K562 (cell line): ENCODE results near the gene STK26. TPM values are rescaled to one million over a fixed set of nuclear protein-coding genes. Genes with fewer than 3 reads are reported as not detected.
A peak's percentile ranks its signal among the peaks of the same experiment; 100 is the strongest.

Experiments used
- EP300 ChIP-seq: IDR thresholded peaks from 2 replicates; pipeline ENCODE4 v1.6.1; 2012; ENCODE audit warnings: low read length, improper control_type of control experiment
- HOXB6 ChIP-seq: fragments of 250-450 bp; sonication (Bioruptor Pico); IDR thresholded peaks from 2 replicates; pipeline ENCODE4 v1.5.1; 2022; ENCODE audit warnings: mild to moderate bottlenecking, borderline replicate concordance
- JUNB ChIP-seq: fragments of 450-650 bp; formaldehyde crosslinking; conservative IDR thresholded peaks from 2 replicates; pipeline ENCODE4 v1.4.0; 2020; ENCODE audit warnings: mild to moderate bottlenecking
- KHSRP ChIP-seq: fragments of 450-650 bp; IDR thresholded peaks from 2 replicates; pipeline ENCODE4 v1.6.1; 2017
- L3MBTL2 ChIP-seq: fragments of 450-650 bp; IDR thresholded peaks from 2 replicates; pipeline ENCODE4 v1.6.1; 2016; ENCODE audit warnings: mild to moderate bottlenecking, moderate library complexity
- MAX ChIP-seq: sonication (generic); formaldehyde crosslinking; IDR thresholded peaks from 2 replicates; pipeline ENCODE4 v1.9.0; 2022; ENCODE audit warnings: mild to moderate bottlenecking, missing genetic modification reagents
- MEIS2 ChIP-seq: fragments of 450-650 bp; IDR thresholded peaks from 2 replicates; pipeline ENCODE4 v1.6.1; 2014; ENCODE audit warnings: mild to moderate bottlenecking; ENCODE audit not compliant: partially characterized antibody
- MTA1 ChIP-seq: fragments of 450-650 bp; IDR thresholded peaks from 2 replicates; pipeline ENCODE4 v1.6.1; 2017; ENCODE audit warnings: borderline replicate concordance
- NCOA1 ChIP-seq: fragments of 450-650 bp; IDR thresholded peaks from 2 replicates; pipeline ENCODE4 v1.6.1; 2016; ENCODE audit warnings: low read depth
- NCOA2 ChIP-seq, 2 experiments: fragments of 450-650 bp; IDR thresholded peaks; 2 replicates each; pipeline ENCODE4 v1.6.1; 2018; ENCODE audit warnings: mild to moderate bottlenecking in 2 of 2, moderate library complexity in 1 of 2; ENCODE audit not compliant: partially characterized antibody in 2 of 2
- NR0B1 ChIP-seq: fragments of 450-650 bp; IDR thresholded peaks from one replicate; pipeline ENCODE4 v1.6.1; 2018; ENCODE audit warnings: mild to moderate bottlenecking, moderate library complexity; ENCODE audit not compliant: partially characterized antibody
- PHTF2 ChIP-seq: fragments of 250-450 bp; sonication (Bioruptor Pico); IDR thresholded peaks from 2 replicates; pipeline ENCODE4 v1.5.0; 2021; ENCODE audit warnings: mild to moderate bottlenecking
- POLR2AphosphoS2 ChIP-seq: IDR thresholded peaks from 2 replicates; pipeline ENCODE4 v1.6.1; 2012; ENCODE audit warnings: low read length, improper control_type of control experiment
- RERE ChIP-seq: sonication (generic); formaldehyde crosslinking; IDR thresholded peaks from 2 replicates; pipeline ENCODE4 v1.8.0; 2023; ENCODE audit warnings: missing genetic modification reagents, mild to moderate bottlenecking, borderline replicate concordance
- ZBTB17 ChIP-seq: fragments of 450-650 bp; formaldehyde crosslinking; IDR thresholded peaks from 2 replicates; pipeline ENCODE4 v1.4.0; 2020; ENCODE audit warnings: mild to moderate bottlenecking
- ZNF280B ChIP-seq: fragments of 250-450 bp; sonication (Bioruptor Pico); IDR thresholded peaks from 2 replicates; pipeline ENCODE4 v1.5.1; 2021; ENCODE audit warnings: mild to moderate bottlenecking
- ZNF395 ChIP-seq: fragments of 200-800 bp; sonication (Bioruptor generic); IDR thresholded peaks from 2 replicates; pipeline ENCODE4 v1.6.1; 2017; ENCODE audit warnings: missing genetic modification characterization, missing compliant biosample characterization
- polyA plus RNA-seq, 8 experiments: library from polyadenylated mRNA; depleted of rRNA in 4 of 8; stranded (reverse) in 5 of 8; unstranded in 3 of 8; fragments of >200 nt; fragmentation: Nextera tagmentation in 2 of 8; fragmentation: Illumina TruSeq in 1 of 8; extraction: Ambion mirVana in 2 of 8; extraction: Trizol in 1 of 8; gene quantifications; 2 replicates each; pipeline versions ENCODE4 v1.2.1 to v1.2.3, GENCODE V29; 2011 to 2014; ENCODE audit warnings: inconsistent platforms in 1 of 8, missing spikeins in 1 of 8
- total RNA-seq, 7 experiments: library from RNA; depleted of rRNA in 6 of 7; stranded (reverse); fragments of >200 nt in 6 of 7; fragmentation: Illumina TruSeq in 2 of 7; extraction: Trizol in 2 of 7; gene quantifications; 2 replicates each; pipeline versions ENCODE4 v1.2.1 to v1.2.3, GENCODE V29; 2011 to 2021; ENCODE audit warnings: low replicate concordance in 1 of 7

STK26 gene
- total and polyA plus RNA-seq, 9 of the 15 experiments (the other 6 are each of a cell fraction or from before 2014, with no cell fraction given), result 28.1 to 72.9 (median 50.1) TPM

- TF ChIP-seq ZNF395, result no peak
- TF ChIP-seq PHTF2, result no peak
- TF ChIP-seq NR0B1, result no peak
- no peak for TF ChIP-seq ZNF280B (CRISPR knock-in tag)
- no peak for TF ChIP-seq RERE (CRISPR knock-in tag)
- 0 out of 2 replicates have a peak, but pooled peaks have one; percentile 18 for TF ChIP-seq MTA1
- 0 out of 2 replicates have a peak, but pooled peaks have one; percentile 30 for TF ChIP-seq JUNB
- TF ChIP-seq EP300, result peak; percentile 23; the same call in 1 of the 2 replicates
- no peak for TF ChIP-seq KHSRP
- TF ChIP-seq ZBTB17 (CRISPR knock-in tag), result no peak
- no peak for TF ChIP-seq POLR2AphosphoS2
- no peak for TF ChIP-seq HOXB6 (CRISPR knock-in tag)
- TF ChIP-seq L3MBTL2, result peak; percentile 56; the same call in 1 of the 2 replicates
- TF ChIP-seq NCOA2 (IDR thresholded peaks at IDR 0.05; ENCODE audit: partially characterized antibody in 2 of 2), result no peak
- no peak for TF ChIP-seq NCOA1
- peak; percentile 40 for TF ChIP-seq MEIS2
- no peak for TF ChIP-seq MAX (CRISPR knock-in tag)
Observed at GRCh38 chrX:132044953-132045352, 21.9 kb downstream of the STK26 start (continued).
